H9 (cell line): ENCODE data around the gene ARID1B. TPM values are rescaled to one million over a fixed set of nuclear protein-coding genes. Genes with fewer than 3 reads are reported as not detected.

Experiments
- DNase-seq: peaks from one replicate; pipeline ENCODE4 v3.0.0-alpha.2; 2017
- H2AFZ ChIP-seq: one replicate; pipeline ENCODE4 v1.6.1; 2013; ENCODE audit warnings: mild to moderate bottlenecking, low read length, control low read depth, moderate library complexity
- H2AK5ac ChIP-seq: 2 replicates; pipeline ENCODE4 v1.6.1; 2013; ENCODE audit warnings: low read length, control low read depth, mixed read lengths; ENCODE audit not compliant: insufficient read length
- H2BK120ac ChIP-seq: one replicate; pipeline ENCODE4 v1.6.1; 2013; ENCODE audit warnings: low read depth, mild to moderate bottlenecking, low read length, control low read depth, inconsistent platforms; ENCODE audit not compliant: poor library complexity, severe bottlenecking
- H2BK12ac ChIP-seq: 2 replicates; pipeline ENCODE4 v1.6.1; 2013; ENCODE audit warnings: low read length, control low read depth, mixed read lengths, low read depth; ENCODE audit not compliant: insufficient read length
- H2BK15ac ChIP-seq: 2 replicates; pipeline ENCODE4 v1.6.1; 2013; ENCODE audit warnings: low read depth, low read length, control low read depth
- H2BK20ac ChIP-seq: one replicate; pipeline ENCODE4 v1.6.1; 2013; ENCODE audit warnings: low read depth, mild to moderate bottlenecking, low read length, control low read depth, inconsistent platforms; ENCODE audit not compliant: poor library complexity, severe bottlenecking
- H2BK5ac ChIP-seq: 2 replicates; pipeline ENCODE4 v1.6.1; 2013; ENCODE audit warnings: low read length, control low read depth, mixed read lengths; ENCODE audit not compliant: insufficient read length
- H3K14ac ChIP-seq: 2 replicates; pipeline ENCODE4 v1.6.1; 2013; ENCODE audit warnings: low read length, control low read depth; ENCODE audit not compliant: insufficient read depth
- H3K18ac ChIP-seq: 2 replicates; pipeline ENCODE4 v1.6.1; 2013; ENCODE audit warnings: low read depth, mild to moderate bottlenecking, mixed read lengths, low read length, control low read depth; ENCODE audit not compliant: insufficient read length
- H3K23ac ChIP-seq: 2 replicates; pipeline ENCODE4 v1.6.1; 2013; ENCODE audit warnings: low read length, control low read depth, mixed read lengths, low read depth; ENCODE audit not compliant: insufficient read length
- H3K23me2 ChIP-seq: 2 replicates; pipeline ENCODE4 v1.6.1; 2013; ENCODE audit warnings: low read depth, mild to moderate bottlenecking, mixed read lengths, low read length, control low read depth; ENCODE audit not compliant: insufficient read length, poor library complexity, severe bottlenecking
- H3K27ac ChIP-seq: 2 replicates; pipeline ENCODE4 v1.5.1; 2013; ENCODE audit warnings: low read length, control low read depth, mixed read lengths, low read depth; ENCODE audit not compliant: insufficient read length
- H3K27me3 ChIP-seq: 2 replicates; pipeline ENCODE4 v1.6.1; 2013; ENCODE audit warnings: low read length, control low read depth, inconsistent platforms; ENCODE audit not compliant: insufficient read depth
- H3K4ac ChIP-seq: 2 replicates; pipeline ENCODE4 v1.6.1; 2013; ENCODE audit warnings: low read depth, mild to moderate bottlenecking, control low read depth, inconsistent platforms, low read length, moderate library complexity
- H3K4me1 ChIP-seq: 2 replicates; pipeline ENCODE4 v1.6.1; 2013; ENCODE audit warnings: low read length, control low read depth, inconsistent platforms; ENCODE audit not compliant: insufficient read depth
- H3K4me2 ChIP-seq: 2 replicates; pipeline ENCODE4 v1.6.1; 2013; ENCODE audit warnings: low read length, control low read depth, mixed read lengths; ENCODE audit not compliant: insufficient read length, insufficient read depth
- H3K56ac ChIP-seq: 2 replicates; pipeline ENCODE4 v1.6.1; 2013; ENCODE audit warnings: low read depth, mild to moderate bottlenecking, mixed read lengths, low read length, control low read depth; ENCODE audit not compliant: insufficient read length
- H3K79me1 ChIP-seq: 2 replicates; pipeline ENCODE4 v1.6.1; 2013; ENCODE audit warnings: low read depth, mild to moderate bottlenecking, moderate library complexity, low read length, control low read depth, inconsistent platforms; ENCODE audit not compliant: insufficient read depth, poor library complexity, severe bottlenecking
- H3K79me2 ChIP-seq: 2 replicates; pipeline ENCODE4 v1.6.1; 2013; ENCODE audit warnings: low read length, control low read depth, inconsistent platforms; ENCODE audit not compliant: insufficient read depth
- H3K9ac ChIP-seq: 2 replicates; pipeline ENCODE4 v1.6.1; 2013; ENCODE audit warnings: low read length, control low read depth, mixed read lengths; ENCODE audit not compliant: insufficient read length; ENCODE audit errors: extremely low read depth
- H3K9me3 ChIP-seq: one replicate; pipeline ENCODE4 v1.6.1; 2013; ENCODE audit warnings: low read depth, low read length, inconsistent platforms; ENCODE audit not compliant: control insufficient read depth
- H3T11ph ChIP-seq: one replicate; pipeline ENCODE4 v1.6.1; 2013; ENCODE audit warnings: mild to moderate bottlenecking, low read length, control low read depth, inconsistent platforms
- H4K20me1 ChIP-seq: one replicate; pipeline ENCODE4 v1.6.1; 2013; ENCODE audit not compliant: control insufficient read depth, insufficient read length, insufficient read depth
- H4K5ac ChIP-seq: 2 replicates; pipeline ENCODE4 v1.6.1; 2013; ENCODE audit warnings: low read depth, mild to moderate bottlenecking, mixed read lengths, low read length, control low read depth; ENCODE audit not compliant: insufficient read length
- H4K8ac ChIP-seq: replicated peaks from 2 replicates; pipeline ENCODE4 v1.6.1; 2013; ENCODE audit warnings: low read length, control low read depth, mixed read lengths, low read depth; ENCODE audit not compliant: insufficient read length
- H4K91ac ChIP-seq: 2 replicates; pipeline ENCODE4 v1.6.1; 2013; ENCODE audit warnings: low read depth, mild to moderate bottlenecking, moderate library complexity, mixed read lengths, low read length, control low read depth; ENCODE audit not compliant: insufficient read length
- H3K27ac Mint-ChIP-seq, 3 experiments: 2 replicates in 2 of 3; 3 replicates in 1 of 3; pipeline ENCODE4 v1.8.0; 2020 to 2021; ENCODE audit warnings: mixed read lengths in 3 of 3, mild to moderate bottlenecking in 1 of 3, moderate library complexity in 1 of 3
- H3K27me3 Mint-ChIP-seq: 2 replicates; pipeline ENCODE4 v1.8.0; 2021; ENCODE audit warnings: low read depth, mild to moderate bottlenecking, moderate library complexity, mixed read lengths
- H3K36me3 Mint-ChIP-seq, 3 experiments: 2 replicates in 2 of 3; 3 replicates in 1 of 3; pipeline ENCODE4 v1.8.0; 2020 to 2021; ENCODE audit warnings: low read depth in 3 of 3, mixed read lengths in 3 of 3; ENCODE audit not compliant: insufficient read depth in 1 of 3
- H3K4me1 Mint-ChIP-seq, 2 experiments: 2 replicates each; pipeline ENCODE4 v1.8.0; 2020; ENCODE audit warnings: mixed read lengths in 2 of 2
- H3K4me3 Mint-ChIP-seq, 2 experiments: 2 replicates in 1 of 2; 3 replicates in 1 of 2; pipeline ENCODE4 v1.8.0; 2020 to 2021; ENCODE audit warnings: mild to moderate bottlenecking in 2 of 2, mixed read lengths in 2 of 2, moderate library complexity in 1 of 2
- H3K9me3 Mint-ChIP-seq, 2 experiments: 2 replicates in 1 of 2; 3 replicates in 1 of 2; pipeline ENCODE4 v1.8.0; 2020; ENCODE audit warnings: mild to moderate bottlenecking in 2 of 2, mixed read lengths in 2 of 2, moderate library complexity in 1 of 2
- CTCF ChIP-seq: fragments of 200-600 bp; sonication (generic); conservative IDR thresholded peaks from 3 replicates; pipeline ENCODE4 v1.8.0; 2021; ENCODE audit warnings: antibody characterized with exemption, mild to moderate bottlenecking
- WGBS: extraction: QIAGEN DNeasy Blood & Tissue Kit; methylation state at CpG from one replicate; pipeline ENCODE4 v1.1.7; 2013; ENCODE audit warnings: missing lambda C conversion rate, low lambda C conversion rate, mixed read lengths; ENCODE audit not compliant: insufficient read length; ENCODE audit errors: extremely low coverage; 5-methylcytosine and 5-hydroxymethylcytosine counted together
- total RNA-seq: library from RNA; stranded (reverse); gene quantifications from 2 replicates; pipeline ENCODE4 v1.2.1, GENCODE V29; 2021

The ARID1B gene
- total RNA-seq, 1 experiment from 2014 or later = 88.2 TPM

- Histone ChIP-seq H3K4ac (no peak overlapping the region), H3K56ac (no peak overlapping the region), H2AK5ac (no peak overlapping the region), H3T11ph (no peak overlapping the region), H3K27ac (no peak overlapping the region), H2BK20ac (no peak overlapping the region), H4K20me1 (no peaks in the 10 kb centered on the region), H3K14ac (no peak overlapping the region; the same call in 1 of the 2 replicates), H3K23me2 (peaks cover 12% of the 10 kb centered on the region), H3K9me3 (no peaks in the 10 kb centered on the region), H3K27me3 (peaks cover 4% of the 10 kb centered on the region; the same call in 1 of the 2 replicates), H4K5ac (no peak overlapping the region), H3K18ac (no peak overlapping the region), H2BK120ac (no peak overlapping the region), H3K4me2 (no peak overlapping the region), H3K9ac (no peak overlapping the region), H3K4me1 (no peaks in the 10 kb centered on the region; the same call in 1 of the 2 replicates), H3K23ac (no peak overlapping the region), H3K79me2 (no peaks in the 10 kb centered on the region), H2BK15ac (no peak overlapping the region), H2AFZ (no peak overlapping the region), H2BK12ac (no peak overlapping the region), H4K91ac (no peak overlapping the region), H4K8ac (no peak overlapping the region), H2BK5ac (no peak overlapping the region), H3K79me1 (no peaks in the 10 kb centered on the region)
- peaks cover 15 to 30% of the 10 kb centered on the region in 2 experiments for H3K4me1 Mint-ChIP-seq
- DNase-seq = no peak
- no peak overlapping the region for H3K4me3 Mint-ChIP-seq
- H3K36me3 Mint-ChIP-seq = peaks cover 0 to 2% (median 0%) of the 10 kb centered on the region in 3 experiments; a peak in 2 of 7 replicates
- H3K27ac Mint-ChIP-seq = peak overlapping the region in 1 of 3 experiments; percentile 82; a peak in 1 of 7 replicates
- WGBS = no CpG with 5 or more reads among the region's 28 CpGs
- peaks cover 36% of the 10 kb centered on the region for H3K27me3 Mint-ChIP-seq
- TF ChIP-seq CTCF = no peak
- peaks cover 2 to 7% of the 10 kb centered on the region in 2 experiments; a peak in 4 of 5 replicates for H3K9me3 Mint-ChIP-seq
These were observed 463.1 kb downstream of the ARID1B start for GRCh38 chr6:157240059-157240959.
